Stimulated activated CD4-positive, alpha-beta T cell treated with anti-CD3 and anti-CD28 coated beads, Interleukin-15, amount 100 ng/mL, for 1 hour (primary cell): ENCODE data around the gene SCN8A.

ENCODE experiments used
- DNase-seq, 2 donors: peaks; one replicate each; pipeline ENCODE4 v3.0.0-alpha.2; 2020; ENCODE audit warnings: low read depth in 1 of 2, low spot score in 1 of 2

SCN8A gene

DNA sequence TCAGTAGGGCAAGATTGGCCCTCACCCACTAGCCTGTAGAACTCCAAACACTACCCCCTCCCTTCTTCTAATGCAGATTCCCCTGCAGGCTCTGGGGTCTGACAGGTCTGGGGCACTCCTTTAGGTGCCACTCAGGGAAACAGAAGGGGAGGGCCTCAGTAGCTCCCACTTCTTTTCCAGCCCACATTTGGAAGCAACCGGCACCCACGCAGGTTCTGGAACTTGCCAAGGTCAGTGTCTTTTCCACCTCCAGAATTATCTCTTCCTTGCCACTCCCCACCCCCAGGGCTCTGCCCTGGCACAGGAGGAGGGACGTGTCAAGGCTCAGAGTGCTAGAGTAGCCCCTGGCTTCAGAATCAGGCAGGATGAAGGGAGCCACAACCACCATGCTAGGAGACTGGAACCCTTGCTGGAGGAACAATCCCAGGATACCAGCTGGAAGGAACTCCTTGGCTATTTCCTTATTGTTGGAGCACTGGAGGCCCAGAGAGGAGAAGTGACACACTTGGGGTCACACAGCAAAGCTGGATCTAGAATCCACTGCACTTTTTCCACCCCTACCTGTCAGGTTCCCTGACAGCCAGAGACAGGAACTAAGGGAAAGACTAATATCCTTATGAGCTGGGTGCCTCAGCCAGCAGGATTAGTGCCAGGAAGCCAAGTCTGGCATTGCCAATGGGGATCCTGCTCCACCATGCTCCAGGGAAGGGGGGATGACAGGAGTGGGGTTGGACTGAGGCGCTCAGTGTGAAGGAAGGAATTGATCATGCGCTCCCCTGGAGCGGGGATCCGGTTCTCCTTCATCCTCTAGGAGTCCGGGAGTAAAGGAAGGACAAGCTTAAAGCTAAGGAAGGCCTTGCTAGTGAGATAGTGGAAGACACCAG is 259.3 kb downstream of the SCN8A start:
- no peak for DNase-seq

DNA sequence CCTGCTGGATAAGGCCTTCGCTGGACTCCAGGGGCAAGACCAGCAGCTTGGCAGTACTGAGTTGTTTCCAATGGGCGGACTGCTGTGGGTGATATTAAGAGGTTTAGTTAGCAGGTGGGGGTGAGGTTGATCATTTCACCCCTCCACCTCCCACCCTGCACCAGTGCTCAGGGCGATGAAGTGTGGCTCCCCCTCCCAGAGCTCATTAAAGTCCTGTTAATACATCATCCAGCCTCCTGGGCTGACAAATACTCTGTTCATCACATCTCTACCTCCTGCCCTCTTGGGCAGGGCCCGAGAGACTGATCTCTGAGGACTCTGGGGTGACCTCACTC is 259.9 kb downstream of the SCN8A start:
- no peak for DNase-seq

DNA sequence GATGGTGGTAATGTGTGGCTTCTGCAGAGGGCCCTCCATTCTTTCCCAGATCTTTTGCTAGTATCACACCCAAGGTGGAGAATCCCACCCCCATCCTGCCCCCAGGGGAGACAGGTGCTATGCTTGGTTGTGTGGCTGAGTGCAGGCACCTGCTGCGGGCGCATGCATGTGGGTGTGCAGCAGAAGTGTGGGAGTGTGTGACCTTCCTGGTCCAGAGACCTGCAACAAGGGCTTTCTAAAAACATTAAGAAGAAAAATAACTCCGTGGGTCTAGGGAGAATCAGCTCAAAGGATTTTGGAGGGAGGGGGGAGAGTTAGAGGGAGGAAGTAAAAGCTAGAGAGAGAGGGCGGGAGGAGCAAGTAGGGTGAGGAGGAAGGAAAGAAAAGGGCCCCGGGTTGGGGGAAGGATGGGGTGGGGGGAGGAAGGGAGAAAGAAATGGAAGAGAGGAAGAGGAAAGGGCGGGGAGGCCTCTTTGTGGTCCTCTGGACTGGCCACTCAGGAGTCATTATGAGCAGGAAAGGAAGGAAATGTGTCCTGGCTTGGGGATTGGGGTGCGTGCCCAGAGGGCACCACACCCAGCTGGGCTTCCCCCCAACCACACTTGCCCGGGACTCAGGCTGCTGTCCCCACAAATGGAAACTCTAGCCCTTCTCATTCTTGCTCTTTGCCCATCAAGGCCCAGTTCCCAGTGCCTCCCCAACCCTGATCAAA is 260.5 kb downstream of the SCN8A start:
- DNase-seq: no peak

DNA sequence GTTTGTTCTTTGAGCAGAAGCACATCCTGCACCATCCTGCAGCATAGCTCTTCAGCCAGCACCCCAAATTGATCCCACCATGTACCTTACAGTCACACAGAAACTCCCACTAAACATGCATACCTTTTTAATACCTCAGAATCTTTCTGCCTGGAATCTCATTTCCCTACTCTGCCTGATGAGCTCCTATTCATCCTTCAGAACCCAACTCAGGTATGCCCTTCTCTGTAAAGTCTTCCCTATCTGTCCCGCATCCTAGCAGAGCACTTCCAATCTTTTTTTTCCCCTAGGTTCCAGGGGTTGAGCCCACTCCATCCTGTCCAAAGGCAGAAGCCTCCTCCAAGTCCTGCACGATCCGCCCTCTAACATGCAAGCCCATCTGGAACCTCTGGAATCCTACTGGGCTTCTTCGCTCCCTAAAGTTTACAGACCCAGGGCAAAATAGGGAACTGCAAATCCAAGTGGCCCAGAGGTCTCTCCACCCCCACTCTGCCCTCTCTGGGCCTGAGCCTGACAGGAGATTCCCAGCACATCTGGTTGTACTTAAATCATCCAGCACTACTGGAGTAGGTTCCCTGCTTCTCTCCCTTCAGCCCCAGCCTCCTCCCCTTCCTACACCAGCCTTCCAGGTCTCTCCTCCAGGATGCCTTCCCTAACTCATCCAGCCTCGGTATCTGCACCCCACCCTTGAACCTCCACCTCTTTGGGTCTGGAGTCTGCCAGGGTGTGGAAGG is 261.5 kb downstream of the SCN8A start:
- DNase-seq: no peak

DNA sequence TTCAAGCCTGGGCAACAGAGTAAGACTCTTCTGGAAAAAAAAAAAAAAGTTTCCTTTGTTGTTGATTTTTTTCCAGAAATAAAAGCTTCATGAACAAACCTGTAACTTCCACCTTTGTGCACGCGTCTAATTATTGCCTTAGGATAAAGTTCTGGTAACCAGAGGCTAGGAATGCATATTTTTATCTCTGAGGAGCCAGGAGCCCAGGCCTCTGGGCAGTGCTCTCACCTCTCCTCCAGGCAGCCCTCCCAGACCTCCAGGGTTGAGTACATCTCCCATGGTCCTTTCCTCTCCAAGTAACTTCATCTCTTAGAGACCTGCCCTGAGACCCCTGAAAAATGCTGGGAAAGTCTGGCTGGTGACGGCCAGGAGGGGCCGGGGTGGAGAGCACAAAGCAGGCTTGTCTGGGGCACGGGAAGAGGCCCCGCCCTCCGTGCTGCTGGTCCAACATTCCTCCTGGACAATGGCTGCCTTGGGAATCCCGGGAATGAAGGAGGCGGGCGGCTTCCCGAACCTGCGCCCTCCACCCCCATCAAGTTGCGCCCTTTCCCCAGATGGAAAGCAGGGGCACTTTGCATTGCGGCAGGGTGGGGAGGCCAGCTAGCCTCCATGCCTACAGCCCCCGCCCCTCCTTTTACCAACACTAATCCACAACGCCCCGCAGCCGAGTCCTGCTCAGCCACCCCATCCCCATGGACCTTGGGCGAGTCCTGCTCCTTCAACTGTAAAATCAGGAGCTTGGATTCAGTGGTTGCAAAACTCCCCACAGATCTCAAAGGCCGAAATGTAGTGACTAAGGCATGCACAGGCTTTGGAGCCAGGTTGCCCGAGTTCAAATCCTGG is 264.8 kb downstream of the SCN8A start:
- no peak for DNase-seq

DNA sequence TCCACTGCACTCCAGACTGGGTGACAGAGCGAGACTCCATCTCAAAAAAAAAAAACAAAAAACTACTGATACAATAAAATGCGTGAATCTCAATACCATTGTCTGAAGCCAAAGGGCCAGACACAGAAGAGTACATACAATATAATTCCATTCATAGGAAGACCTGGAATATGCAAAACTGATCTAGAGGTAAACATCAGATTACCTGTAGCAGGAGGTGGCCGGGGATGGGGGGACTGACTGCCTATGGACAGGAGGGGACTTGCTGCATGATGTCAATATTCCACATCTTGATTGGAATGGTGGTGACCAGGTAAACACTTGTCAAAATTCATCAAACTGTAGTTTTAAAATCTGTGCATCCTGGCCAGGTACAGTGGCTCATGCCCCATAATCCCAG is 270.0 kb downstream of the SCN8A start:
- DNase-seq: no peak
